CD4-positive, alpha-beta T cell treated with Interleukin-17A for 4 hours (primary cell): ENCODE measurements around the gene SIK3.

Experiments
- DNase-seq: peaks from one replicate; pipeline ENCODE4 v3.0.0-alpha.2; 2020; ENCODE audit warnings: mixed read lengths

SIK3 gene

DNA sequence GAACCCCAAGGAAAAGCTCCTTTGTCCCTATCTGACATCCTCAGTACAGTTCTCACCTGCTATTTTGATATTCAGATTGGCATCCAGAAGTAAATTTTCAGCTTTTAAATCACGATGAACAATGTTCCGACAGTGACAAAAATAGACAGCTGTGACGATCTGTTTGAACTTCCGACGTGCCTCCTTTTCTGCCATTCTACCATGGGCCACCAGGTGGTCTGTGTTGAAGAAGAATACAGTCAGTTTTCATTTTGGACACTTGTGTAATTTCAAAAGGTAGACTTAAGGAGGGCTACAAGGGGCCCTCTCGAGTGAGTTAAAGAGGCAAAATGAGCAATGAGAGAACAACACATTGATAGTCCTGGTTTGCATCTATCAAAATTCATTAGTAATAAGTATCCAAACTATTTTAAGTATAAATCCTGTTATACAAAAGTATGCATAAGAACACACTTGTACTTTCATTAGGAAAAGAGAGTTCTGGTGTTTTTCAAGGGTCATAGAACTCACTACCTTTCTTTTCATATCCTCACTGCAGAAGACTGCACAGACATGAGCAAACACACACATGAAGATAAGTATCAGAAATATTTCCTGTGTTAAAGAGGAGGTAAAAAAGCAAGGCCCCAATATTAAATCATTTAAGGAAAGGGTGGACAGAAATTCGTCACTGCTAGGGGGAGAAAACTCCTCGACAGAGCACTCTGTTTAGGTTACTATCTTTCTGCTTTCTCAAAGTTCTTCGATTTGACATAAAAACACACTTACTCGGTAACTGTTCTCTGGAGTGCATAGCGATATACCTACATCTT is 170.9 kb downstream of the SIK3 start:
- DNase-seq: peak; percentile 51

DNA sequence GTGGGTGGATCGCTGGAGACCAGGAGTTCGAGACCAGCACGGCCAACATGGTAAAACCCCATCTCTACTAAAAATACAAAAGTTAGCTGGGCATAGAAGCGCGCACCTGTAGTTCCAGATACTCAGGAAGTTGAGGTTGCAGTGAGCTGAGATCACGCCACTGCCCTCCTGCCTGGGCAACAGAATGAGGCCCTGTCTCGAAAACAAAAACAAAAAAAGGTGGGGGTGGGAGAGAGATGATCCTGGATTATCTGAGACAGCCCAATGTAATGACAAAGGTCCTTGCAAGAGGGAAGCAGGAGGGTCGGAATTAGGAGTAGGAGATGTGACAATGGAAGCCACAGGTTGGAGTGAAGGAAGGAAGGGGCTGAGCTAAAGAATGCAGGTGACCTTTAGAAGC is 173.2 kb downstream of the SIK3 start:
- peak; percentile 38 for DNase-seq

DNA sequence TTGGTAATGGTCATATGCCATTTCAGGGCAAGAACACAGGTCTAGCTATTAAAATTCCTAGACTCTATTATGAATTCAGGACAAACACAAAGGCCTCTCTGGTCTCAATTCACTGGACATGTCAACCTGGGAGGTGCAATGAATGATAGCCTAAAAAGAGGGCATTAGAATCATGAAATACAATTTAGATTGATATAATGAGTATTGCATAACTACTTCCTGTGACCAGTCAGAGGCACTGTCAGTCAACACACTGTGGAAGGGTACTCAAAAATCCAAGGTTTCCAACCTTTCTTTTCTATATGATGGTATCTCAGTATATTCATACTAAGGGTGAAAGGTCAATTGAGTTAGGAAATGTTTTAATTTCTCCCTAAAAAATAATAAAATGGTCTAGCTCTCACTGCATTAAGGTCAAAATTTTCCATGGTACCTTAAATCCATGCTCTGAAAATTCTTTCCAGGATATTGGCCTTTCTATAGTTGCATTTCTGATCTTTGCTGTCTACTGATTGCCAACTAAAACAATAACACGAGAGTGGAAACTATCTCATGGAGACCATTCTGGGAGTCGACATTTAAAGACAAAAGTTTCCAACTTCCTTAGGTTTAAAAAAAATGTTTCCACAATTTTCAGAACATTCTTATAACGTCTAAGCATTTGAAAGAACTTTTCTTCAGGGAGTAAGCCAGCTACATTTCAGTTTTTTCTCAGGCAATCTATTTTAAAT is 179.1 kb downstream of the SIK3 start:
- no peak for DNase-seq

DNA sequence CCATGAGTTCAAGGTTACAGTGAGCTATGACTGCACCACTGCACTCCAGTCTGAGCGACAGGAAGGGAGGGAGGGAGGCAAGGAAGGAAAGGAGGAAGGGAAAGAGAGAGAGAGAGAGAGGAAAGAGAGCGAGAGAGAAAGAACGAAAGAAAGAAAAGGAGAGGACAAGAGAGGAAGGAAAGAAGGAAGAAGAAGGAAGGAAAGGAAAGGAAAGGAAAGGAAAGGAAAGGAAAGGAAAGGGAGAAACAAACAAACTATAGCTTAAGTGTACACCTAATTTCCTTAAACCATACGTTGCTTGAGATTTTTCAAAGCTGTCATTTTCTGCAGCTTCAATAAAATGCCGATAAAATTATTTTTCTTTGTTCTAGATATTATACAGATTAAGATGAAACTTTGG is 180.6 kb downstream of the SIK3 start:
- DNase-seq: no peak

DNA sequence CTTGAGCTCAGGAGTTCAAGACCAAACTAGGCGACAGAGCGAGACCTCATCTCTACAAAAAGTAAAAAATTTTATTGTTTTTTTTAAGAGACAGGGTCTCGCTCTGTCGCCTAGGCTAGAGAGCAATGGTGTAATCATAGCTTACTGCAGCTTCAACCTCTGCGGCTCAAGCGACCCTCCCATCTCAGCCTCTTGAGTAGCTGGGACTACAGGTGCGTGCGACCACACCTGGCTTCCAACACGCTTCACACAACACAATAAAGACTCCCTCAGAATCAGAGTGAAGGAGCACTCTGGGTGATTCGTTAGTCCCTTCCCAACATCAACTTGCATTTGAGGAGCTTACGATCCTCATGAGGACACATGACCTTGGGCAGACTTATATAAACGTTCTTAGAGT is 181.3 kb downstream of the SIK3 start:
- no peak for DNase-seq

DNA sequence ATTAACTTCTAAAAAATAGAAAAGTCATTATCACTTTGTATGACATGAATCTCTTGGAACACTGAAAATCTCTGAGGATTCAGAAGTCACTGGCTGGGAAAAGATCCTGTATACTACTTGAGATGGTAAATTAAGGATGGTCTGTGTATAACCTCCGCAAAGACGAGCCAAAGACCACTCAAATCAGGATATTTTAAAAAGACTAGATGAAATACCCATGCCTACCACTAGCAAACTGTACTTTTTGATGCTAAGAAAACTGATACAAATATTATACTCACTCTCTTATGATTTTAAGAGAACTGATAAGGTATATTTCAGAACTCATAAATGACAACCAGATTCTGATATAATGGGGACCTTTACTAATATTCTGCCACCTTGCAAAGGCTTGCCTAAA is 182.2 kb downstream of the SIK3 start:
- DNase-seq: no peak

DNA sequence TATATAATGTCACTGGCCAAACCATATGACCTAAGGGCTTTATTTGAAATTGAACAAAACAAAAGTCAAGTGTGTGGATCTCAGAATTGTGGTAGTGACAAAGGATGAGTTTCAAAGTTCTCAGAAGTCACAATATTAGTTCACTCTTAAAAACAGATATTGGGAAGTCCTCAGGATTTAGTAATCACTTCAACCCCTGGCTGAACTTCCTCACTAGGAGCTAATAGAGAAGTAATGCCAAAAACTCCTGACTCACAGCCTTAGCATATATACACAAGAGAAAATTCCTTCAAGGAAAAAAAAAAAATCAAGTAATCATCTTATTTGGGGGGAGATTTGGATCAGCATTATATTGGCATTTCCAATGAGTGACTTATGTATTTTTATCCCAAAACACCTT is 185.2 kb downstream of the SIK3 start:
- no peak for DNase-seq

DNA sequence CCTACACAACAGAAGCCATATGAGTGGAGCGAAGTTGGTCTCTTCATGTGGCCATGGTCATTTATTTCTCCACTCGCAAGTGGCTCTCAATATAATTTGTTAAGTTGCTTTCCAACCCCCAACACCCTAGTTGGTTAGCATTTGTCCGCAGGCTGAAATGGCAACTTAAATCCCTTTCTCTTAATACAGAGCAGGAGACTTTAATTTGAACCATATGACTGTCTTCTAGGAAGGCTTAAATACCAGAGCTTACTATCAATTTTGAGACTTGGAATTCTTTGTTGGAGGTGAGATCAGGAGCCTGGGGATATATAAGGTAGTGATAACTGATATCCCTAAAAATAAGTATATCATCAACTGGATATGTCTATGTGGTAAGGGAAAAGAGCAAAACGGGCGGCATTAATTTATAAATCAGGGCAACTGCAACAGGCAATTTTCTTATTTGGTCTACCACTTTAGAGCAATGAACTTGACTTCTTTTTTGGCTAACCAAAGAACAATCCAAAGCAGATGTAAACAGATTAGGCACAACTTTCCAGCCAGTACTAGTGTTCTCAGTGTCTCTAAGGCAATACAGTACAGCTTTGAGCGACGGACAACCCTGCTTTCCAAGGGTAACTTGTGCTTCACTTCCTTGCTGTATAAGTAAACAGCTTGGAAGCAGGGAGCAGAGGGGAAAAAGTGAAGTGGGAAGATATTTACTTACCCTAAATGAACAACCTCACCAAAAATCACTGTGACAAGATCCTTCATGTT is 186.1 kb downstream of the SIK3 start:
- DNase-seq: no peak

DNA sequence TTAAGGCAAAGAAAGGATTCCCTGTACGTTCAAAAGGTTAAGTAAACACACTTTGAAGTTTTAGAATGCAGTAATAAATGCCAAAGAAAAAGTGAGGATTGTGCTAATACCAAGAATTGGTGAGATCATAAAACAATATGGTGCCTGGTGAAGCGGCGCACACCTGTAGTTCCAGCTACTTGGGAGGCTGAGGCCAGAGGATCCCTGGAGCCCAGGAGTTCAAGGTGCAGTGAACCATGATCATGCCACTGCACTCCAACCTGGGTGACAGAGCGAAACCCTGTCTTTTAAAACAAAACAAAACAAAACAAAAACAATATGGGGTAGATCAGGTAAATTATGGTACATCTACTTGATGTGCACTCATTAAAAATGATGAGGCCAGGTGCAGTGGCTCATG is 187.4 kb downstream of the SIK3 start:
- no peak for DNase-seq

DNA sequence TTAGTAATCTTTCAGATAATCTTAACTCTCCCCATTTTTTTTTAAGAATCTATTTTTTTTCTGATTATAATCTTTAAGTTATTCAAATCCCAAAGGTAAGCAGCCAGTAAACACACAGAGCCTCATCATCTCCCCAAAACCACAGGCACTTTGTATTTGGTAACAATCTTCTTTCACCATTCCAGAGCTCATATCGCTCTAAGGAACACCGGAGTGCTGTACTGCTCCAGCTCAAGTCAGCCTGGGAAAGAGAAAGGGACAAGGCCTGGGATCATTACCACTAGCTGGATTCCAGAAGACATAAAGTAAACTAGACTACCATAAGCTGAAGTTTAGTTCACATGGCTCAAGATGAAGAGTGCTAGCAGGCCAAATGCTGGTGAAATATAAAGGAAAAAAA is 187.8 kb downstream of the SIK3 start:
- DNase-seq: no peak

DNA sequence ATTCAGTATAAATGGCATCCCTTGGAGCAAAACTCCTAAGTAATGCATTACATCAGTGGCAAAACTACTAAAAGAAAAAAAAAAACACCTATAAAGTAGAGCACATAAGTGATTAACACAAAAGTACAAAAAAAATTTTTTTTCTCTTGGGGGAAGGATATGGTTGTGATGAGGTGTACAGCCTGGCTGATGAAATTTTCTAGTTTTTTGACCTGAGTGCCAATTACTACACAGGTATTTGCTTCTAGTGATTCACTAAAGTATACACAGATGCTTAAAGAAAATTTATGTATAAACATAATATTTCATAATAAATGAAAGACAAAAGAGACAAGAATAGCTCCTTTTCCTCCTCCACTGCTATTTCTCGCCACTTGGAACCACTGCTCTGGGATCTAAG is 189.0 kb downstream of the SIK3 start:
- no peak for DNase-seq

DNA sequence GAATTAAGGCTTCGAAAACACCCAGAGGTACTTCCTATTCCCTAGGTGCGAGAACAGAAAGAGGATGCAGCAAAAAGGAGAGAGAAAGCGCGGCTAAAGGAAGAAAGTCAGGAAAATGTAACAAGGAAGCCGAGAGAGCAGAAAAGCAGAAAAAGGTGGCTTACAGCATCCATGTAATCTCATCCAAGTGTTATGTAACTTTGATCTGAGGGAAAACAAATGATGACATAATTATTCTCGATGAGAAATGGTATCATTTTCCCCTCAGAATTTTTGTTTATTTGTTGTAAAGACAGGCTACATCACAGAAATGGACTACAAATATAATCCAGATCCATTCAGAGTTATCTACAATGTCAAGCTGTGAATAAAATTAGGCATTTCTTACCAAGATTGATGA is 191.7 kb downstream of the SIK3 start:
- DNase-seq: no peak

DNA sequence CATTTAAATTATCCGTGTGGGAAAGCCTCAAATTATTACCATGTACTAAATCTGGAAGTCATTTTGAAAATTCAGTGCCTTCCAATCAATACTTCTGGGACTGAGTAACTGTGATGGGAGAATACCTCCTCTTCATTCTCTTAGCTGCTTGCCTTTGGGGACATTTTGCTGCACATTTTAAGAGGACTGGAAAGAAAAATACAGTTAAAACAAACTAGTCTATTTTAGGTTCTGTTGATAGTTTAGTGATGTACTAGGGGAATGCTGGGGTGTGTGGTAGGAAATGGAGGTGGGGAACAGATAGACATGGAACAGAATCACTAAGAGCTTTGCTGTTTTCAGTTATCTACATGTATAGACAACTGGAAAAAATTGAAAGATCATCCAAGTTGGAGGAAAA is 195.1 kb downstream of the SIK3 start:
- DNase-seq: no peak

DNA sequence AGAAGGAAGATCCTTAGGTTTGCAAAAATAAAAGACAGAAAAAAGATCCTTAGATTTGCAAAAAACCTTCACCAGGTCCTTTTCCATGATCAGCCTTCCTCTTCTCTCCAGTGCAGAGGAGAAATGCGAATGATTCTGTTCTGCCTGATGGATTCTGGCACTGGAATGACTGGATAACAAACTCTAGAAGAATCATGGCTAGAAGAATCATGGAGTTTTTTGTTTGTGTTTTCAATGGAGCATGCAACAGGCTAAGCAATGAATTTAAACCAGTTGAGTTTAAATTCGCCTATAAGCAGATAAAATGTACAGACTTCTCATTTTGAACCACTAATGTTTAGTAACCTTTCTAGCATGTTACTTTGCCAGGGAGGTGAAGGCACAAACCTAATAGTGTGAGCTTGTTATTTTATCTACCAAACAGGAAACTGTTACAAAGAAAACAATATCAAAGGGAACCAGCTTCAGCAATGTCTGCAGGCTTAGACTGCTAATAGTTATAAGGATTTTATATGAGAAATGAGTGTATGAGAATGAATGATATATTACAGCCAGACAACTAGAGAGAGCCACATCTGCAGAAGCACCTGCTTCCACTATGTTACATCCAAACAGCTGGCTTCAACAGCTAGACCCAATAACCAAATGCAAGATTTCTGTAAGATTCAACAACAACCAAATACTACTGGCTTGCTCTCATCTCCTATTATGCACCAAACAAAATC is 196.1 kb downstream of the SIK3 start:
- DNase-seq: no peak

DNA sequence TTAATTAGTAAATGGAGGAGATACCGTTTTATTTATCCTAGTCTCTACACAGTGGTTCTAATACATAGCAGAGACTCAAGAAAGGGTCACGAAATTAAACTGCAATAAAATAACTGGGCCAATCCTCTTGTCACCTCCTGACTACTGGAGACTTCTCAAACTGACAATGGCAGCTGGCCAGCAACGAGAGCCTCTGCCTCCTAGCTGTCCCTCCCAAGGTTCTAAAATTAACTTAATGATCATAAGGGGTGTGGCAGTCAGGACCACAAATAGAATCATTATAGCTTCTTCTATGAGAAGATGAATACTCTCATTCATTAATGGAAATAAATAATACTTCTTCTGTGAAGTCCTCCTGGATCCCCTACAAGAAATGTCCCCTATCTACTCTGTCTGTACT is 197.0 kb downstream of the SIK3 start:
- no peak for DNase-seq

DNA sequence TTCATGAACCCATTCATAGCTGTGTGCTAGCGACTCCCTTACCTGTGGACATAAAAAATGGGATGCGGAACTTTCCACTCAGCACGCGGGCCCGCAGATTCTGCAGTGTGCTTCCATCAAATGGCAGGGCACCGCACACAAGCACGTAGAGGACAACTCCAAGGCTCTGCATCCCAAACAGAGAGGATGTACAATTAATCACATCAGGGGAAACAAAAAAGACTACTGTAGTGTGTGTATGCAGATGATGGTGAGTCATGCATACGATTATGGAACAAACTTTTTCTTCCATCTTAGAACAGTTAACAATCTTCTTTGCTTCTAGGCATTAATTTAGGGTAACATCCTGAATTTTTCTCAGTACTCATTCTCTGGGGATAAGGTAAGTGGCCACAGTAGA is 202.0 kb downstream of the SIK3 start:
- no peak for DNase-seq

DNA sequence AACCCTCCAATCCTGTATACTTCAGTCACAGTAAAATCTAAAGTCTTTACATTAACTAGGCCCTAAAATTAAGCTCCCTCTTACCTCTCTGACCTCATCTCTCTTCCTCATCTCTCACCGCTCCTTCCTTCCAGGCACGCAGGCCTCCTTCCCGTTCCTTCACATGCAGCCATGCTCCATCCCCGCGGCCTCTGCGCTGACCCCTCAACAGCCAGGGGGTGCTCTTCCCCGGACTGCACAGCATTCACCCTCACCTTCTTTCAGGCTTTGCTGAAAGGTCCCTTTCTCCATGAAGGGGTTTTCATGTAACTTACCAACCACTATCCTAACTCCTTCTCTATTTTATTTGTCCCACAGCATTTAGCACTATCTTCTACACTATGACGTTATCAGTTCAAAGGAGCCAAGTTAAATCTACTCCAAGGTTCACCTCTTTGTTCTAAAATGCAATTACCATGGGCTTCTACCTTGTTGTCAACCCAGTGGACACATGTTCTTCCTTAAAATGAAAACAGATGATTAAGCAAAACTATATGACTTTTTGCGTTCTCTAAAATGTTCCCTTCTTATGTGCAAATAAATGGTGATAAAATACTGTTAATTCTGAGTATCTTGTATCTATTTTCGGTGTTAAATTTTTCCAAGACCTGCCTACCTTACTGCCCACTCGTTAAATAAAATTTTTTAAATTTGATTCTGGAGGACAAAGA is 203.0 kb downstream of the SIK3 start:
- peak; percentile 45 for DNase-seq

DNA sequence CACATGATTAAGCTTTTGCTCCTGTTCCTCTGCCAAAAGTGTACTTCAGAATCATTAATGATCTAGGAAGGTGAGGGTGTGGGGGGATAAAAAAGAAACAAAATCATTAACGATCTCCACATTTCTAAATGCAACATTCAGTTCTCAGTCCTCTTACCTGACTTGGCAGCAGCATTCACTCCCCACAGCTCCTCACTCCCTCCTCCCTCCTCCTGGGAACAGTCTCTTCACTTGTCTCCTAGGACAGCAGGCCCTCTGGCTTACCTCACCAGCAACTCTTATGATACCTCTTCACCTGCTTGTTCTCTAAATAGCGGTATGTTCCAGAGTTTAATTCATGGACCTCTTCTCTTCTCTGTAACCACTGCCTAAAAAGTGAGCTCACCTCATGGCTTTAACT is 204.3 kb downstream of the SIK3 start:
- no peak for DNase-seq

DNA sequence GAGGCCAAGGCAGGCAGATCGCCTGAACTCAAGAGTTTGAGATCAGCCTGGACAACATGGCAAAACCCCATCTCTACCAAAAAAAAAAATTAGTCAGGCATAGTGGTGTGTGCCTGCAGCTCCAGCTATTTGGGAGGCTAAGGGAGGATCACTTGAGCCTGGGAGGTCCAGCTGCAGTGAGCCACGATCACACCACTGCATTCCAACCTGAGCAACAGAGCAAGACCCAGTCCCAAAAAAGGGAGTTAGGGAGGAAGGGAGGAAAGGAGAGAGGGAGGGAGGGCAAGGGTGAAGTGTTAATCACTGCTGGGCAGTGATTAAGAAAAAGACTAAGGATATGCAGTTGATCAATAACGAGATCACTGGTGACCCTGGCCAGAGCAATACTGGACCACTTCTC is 204.8 kb downstream of the SIK3 start:
- DNase-seq: no peak

DNA sequence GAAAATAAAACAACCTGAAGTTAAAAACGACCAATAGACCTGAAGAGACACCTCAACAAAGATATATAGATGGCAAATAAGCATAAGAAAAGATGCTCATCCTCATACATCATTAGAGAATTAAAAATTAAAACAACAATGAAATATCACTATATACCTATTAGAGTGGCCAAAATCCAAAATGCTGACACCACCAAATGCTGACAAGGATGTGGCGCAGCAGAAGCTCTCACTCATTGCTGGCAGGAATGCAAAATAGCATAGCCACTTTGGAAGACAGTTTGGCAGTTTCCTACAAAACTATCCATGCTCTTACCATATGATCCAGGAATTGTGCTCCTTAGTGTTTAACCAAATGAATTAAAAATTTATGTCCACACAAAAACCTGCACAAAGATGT is 205.9 kb downstream of the SIK3 start:
- DNase-seq: no peak

DNA sequence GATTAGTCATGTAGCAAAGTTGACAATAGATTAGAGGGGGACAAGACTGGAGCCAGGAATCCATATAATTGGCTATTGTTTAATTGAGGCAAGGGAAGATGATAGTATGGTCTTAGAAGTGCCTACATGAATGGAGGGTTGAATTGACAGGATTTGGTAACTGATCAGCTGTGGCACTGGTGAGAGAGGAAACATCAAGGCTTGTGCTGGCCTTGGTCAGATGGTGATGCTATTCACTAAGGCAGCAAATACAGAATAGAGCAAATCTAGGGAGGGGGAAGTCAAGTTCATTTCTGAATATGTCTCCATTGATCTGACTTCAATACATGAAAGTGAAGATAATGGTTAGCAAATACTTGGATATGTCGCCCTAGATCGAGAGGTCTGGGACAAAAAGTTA is 206.5 kb downstream of the SIK3 start:
- no peak for DNase-seq

DNA sequence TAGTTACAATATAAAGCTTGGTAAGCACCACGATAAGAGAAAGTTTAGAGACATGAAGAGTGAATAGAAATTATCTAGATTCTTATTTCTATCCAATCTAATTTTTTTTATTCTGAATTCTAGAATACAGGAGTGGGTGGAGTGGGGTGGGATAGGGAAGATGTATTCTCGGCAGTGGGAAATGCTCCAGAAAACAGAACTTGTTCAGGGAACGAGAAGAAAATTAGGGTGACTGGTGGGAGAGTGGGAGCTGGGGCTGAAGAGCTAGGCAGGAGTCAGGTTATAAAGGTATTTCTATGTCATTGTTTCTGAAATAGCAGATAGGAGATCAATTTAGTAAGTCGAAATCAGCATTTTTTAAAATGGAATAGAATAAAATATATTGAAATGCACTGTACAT is 207.6 kb downstream of the SIK3 start:
- DNase-seq: no peak

DNA sequence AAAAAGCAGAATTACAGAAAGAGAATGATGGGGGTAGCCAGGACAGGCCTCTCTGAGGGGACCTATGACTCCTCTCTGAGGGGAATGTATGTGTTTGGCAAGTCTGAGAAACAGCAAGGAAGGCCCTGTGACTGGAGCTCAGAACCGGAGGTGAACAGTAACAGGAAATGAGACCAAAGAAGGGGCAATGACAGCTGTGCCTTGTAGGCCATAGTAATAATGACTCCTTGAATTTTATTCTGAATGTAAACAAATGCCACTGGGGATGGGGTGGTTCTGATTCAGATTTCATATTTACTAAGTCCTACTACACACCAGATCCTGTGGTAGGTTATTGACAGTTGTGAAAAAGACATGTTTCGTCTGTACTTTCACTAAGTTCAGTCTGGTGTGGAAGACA is 208.0 kb downstream of the SIK3 start:
- peak; percentile 25 for DNase-seq
